Mesodermal cell (in vitro differentiated cells): Measurements from ENCODE around the gene JPH3.

Experiments used
- H3K27ac ChIP-seq: 2 replicates; pipeline ENCODE4 v1.7.0; 2013; ENCODE audit warnings: mild to moderate bottlenecking, low read depth, low read length, moderate library complexity; ENCODE audit not compliant: severe bottlenecking
- H3K36me3 ChIP-seq: 2 replicates; pipeline ENCODE4 v1.7.1; 2013; ENCODE audit warnings: mild to moderate bottlenecking, low read length, moderate library complexity; ENCODE audit not compliant: control insufficient read depth, insufficient read depth
- H3K4me1 ChIP-seq: one replicate; pipeline ENCODE4 v1.7.1; 2013; ENCODE audit warnings: mild to moderate bottlenecking, low read length; ENCODE audit not compliant: insufficient read depth, control insufficient read depth, poor library complexity, severe bottlenecking
- H3K4me3 ChIP-seq: 2 replicates; pipeline ENCODE4 v1.7.0; 2013; ENCODE audit warnings: low read length, control low read depth, mild to moderate bottlenecking; ENCODE audit not compliant: insufficient read depth, poor library complexity, severe bottlenecking; ENCODE audit errors: extremely low read depth
- H3K9me3 ChIP-seq: 2 replicates; pipeline ENCODE4 v1.7.1; 2013; ENCODE audit warnings: mild to moderate bottlenecking, low read length, moderate library complexity; ENCODE audit not compliant: control insufficient read depth
- WGBS, 2 experiments: methylation state at CpG; one replicate each; pipeline ENCODE4 v1.1.5; 2013; ENCODE audit warnings: missing lambda C conversion rate in 2 of 2; ENCODE audit not compliant: insufficient coverage in 2 of 2; 5-methylcytosine and 5-hydroxymethylcytosine counted together

The JPH3 gene

DNA sequence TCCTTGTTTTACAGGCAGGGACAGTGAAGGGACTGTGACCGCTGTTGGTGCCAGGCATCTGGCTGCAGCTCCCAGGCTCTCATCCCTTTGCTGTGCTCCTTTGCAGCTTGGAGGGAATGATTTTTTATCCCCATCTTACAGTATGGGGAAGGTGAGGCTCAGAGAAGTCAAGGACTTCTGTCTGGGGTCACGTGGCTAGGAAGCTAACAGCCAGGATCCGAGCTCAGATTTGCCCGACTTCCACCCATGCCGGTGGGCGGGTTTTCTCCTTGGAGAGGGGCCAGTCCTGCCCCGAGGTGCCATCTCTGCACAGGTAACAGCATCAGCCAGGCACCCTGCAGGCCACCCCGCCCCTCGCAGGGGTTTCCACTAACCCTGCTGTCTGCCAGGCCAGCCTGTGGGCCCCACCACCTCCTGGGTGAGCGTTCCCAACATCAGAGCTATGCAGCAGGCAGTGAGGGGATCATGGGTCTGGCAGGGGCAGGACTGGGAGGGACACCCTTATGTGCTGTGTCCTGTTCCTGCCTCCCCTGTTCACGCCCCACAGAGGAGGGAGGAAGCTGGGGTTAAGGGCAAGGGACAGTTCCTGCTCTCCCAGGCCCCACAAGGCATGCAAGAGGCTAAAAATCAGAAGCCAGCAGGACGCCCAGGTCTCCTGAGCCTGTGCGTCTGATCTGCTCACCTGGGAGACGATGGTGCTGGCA, 25.4 kb downstream of the JPH3 start:
- Histone ChIP-seq H3K27ac (no peak overlapping the region), H3K36me3 (no peaks in the 10 kb centered on the region), H3K4me3 (no peak overlapping the region), H3K4me1 (no peaks in the 10 kb centered on the region), H3K9me3 (peaks cover 15% of the 10 kb centered on the region)
- 87 to 88% methylated on average over 7 to 13 of the region's 14 CpGs for WGBS, 2 experiments

DNA sequence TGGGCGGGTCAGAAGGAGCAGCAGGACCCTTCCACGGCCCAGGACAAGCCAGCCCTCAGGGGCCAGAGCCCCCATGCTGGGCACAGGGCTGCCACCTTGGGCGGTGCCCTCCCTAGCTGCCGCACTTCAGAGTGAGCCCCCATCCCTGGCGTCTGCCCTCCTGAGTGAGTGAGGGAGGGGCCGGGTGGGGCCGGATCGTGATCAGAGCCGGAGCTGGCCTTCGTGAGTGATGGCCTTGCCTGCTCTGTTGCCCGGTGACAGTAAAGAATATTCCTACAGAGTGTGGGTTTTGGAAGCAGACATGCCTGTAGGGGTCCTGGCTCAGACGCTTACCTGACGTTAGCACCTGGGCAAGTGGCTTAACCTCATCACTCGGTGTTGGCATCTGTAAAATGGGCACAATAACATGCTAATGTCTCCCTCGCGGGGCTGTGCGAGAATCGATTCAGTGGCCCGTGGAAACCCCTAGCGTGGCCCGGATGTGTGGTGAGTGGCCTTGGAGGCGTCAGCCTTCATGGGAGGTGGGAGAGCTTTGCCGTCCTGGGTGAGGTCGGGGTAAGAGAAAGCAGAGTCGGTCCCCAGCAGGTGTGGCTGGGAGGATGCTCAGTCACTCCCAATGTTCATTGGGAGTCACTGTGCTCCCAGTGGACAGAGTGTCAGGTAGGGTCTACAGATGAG, 26.1 kb downstream of the JPH3 start:
- Histone ChIP-seq H3K27ac (no peak overlapping the region), H3K4me1 (no peaks in the 10 kb centered on the region), H3K4me3 (no peak overlapping the region), H3K36me3 (no peaks in the 10 kb centered on the region), H3K9me3 (peaks cover 15% of the 10 kb centered on the region)
- 85 to 90% methylated on average over 24 to 25 of the region's 25 CpGs for WGBS, 2 experiments

- no peak overlapping the region for H3K4me3 ChIP-seq
- 55 to 68% methylated on average over 4 of the region's 7 CpGs for WGBS, 2 experiments
- peaks cover 15% of the 10 kb centered on the region for H3K9me3 ChIP-seq
- H3K27ac ChIP-seq, result no peak overlapping the region
- H3K36me3 ChIP-seq, result no peaks in the 10 kb centered on the region
- no peaks in the 10 kb centered on the region for H3K4me1 ChIP-seq
Observed at GRCh38 chr16:87628940-87629339, 26.6 kb downstream of the JPH3 start.

DNA sequence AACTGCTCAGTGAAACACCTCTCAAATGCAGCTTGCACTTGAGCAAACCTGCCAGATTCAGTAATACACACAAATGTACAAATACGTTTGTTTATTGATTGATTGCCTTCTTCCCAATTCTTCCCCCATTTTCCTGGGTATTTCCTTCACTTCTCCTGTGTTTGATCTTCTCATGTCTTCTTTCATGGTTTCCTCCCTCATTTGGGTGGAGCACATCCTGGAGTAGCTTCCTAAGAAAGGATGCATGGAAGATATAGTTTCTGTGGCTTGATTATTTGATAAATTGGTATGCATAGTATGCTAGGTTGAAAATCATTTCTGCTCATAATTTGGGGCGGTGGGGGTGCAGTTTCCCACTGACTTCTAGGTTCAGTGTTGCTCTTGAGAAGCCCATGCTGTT, 28.8 kb downstream of the JPH3 start:
- no peak overlapping the region for H3K4me3 ChIP-seq
- 94 to 100% methylated on average over 2 of the region's 2 CpGs for WGBS, 2 experiments

DNA sequence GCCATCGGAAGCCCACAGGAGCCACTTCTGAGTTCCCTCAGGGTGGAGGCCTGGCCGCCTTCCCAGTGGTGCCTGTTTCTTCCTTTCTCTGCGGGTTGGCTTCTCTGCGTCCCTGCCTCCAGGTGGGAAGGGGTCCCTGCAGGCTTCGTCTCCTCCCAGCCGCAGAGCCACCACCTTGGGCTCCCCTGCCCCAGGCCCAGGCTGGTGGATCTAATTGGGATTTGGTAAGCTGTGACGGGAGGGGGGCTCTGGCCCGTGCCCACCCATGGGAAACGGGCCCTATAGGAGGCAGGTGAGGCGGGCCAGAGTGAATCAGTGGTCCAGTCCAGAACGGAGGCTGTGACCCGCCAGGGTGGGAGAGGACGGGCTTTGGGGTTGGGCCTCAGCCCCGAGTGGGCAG, 32.1 kb downstream of the JPH3 start:
- H3K27ac ChIP-seq, result no peak overlapping the region
- H3K9me3 ChIP-seq, result peaks cover 15% of the 10 kb centered on the region
- 89 to 90% methylated on average over 10 to 13 of the region's 14 CpGs for WGBS, 2 experiments
- H3K4me1 ChIP-seq, result peaks cover 3% of the 10 kb centered on the region
- no peak overlapping the region for H3K4me3 ChIP-seq
- no peaks in the 10 kb centered on the region for H3K36me3 ChIP-seq

More for the DNA sequence above, 28.8 kb downstream of the JPH3 start:
- peaks cover 15% of the 10 kb centered on the region for H3K9me3 ChIP-seq
- H3K36me3 ChIP-seq, result no peaks in the 10 kb centered on the region
- H3K27ac ChIP-seq, result no peak overlapping the region
- H3K4me1 ChIP-seq, result peaks cover under 1% of the 10 kb centered on the region

GRCh38 chr16:87635541-87636049, 33.3 kb downstream of the JPH3 start:
- H3K4me3 ChIP-seq, result peak overlapping the region; percentile 9
- H3K9me3 ChIP-seq, result peaks cover 8% of the 10 kb centered on the region
- 14 to 22% methylated on average over 16 to 20 of the region's 23 CpGs for WGBS, 2 experiments
- peaks cover 3% of the 10 kb centered on the region for H3K4me1 ChIP-seq
- no peak overlapping the region for H3K27ac ChIP-seq
- no peaks in the 10 kb centered on the region for H3K36me3 ChIP-seq

GRCh38 chr16:87636050-87636684, 33.9 kb downstream of the JPH3 start:
- Histone ChIP-seq H3K9me3 (peaks cover 3% of the 10 kb centered on the region), H3K36me3 (no peaks in the 10 kb centered on the region), H3K4me3 (no peak overlapping the region), H3K4me1 (peaks cover 3% of the 10 kb centered on the region), H3K27ac (no peak overlapping the region)
- 15 to 19% methylated on average over 25 to 29 of the region's 31 CpGs for WGBS, 2 experiments

GRCh38 chr16:87636741-87637140, 34.4 kb downstream of the JPH3 start:
- Histone ChIP-seq H3K4me1 (peaks cover 3% of the 10 kb centered on the region), H3K4me3 (no peak overlapping the region), H3K27ac (no peak overlapping the region), H3K36me3 (no peaks in the 10 kb centered on the region), H3K9me3 (no peaks in the 10 kb centered on the region)
- WGBS, 2 experiments, result 84 to 89% methylated on average over 22 of the region's 22 CpGs

GRCh38 chr16:87637357-87637756, 35.0 kb downstream of the JPH3 start:
- no peaks in the 10 kb centered on the region for H3K9me3 ChIP-seq
- H3K4me1 ChIP-seq, result peaks cover 3% of the 10 kb centered on the region
- H3K4me3 ChIP-seq, result no peak overlapping the region
- 96 to 99% methylated on average over 11 to 13 of the region's 13 CpGs for WGBS, 2 experiments
- no peak overlapping the region for H3K27ac ChIP-seq
- H3K36me3 ChIP-seq, result no peaks in the 10 kb centered on the region

- Histone ChIP-seq H3K27ac (no peak overlapping the region), H3K36me3 (no peaks in the 10 kb centered on the region), H3K4me3 (no peak overlapping the region), H3K4me1 (peaks cover 3% of the 10 kb centered on the region), H3K9me3 (no peaks in the 10 kb centered on the region)
- WGBS, 2 experiments, result 81 to 84% methylated on average over 9 of the region's 10 CpGs
Observed at GRCh38 chr16:87638736-87639135, 36.4 kb downstream of the JPH3 start.
